ENCODE measurements around the gene INPPL1.

The INPPL1 gene

DNA sequence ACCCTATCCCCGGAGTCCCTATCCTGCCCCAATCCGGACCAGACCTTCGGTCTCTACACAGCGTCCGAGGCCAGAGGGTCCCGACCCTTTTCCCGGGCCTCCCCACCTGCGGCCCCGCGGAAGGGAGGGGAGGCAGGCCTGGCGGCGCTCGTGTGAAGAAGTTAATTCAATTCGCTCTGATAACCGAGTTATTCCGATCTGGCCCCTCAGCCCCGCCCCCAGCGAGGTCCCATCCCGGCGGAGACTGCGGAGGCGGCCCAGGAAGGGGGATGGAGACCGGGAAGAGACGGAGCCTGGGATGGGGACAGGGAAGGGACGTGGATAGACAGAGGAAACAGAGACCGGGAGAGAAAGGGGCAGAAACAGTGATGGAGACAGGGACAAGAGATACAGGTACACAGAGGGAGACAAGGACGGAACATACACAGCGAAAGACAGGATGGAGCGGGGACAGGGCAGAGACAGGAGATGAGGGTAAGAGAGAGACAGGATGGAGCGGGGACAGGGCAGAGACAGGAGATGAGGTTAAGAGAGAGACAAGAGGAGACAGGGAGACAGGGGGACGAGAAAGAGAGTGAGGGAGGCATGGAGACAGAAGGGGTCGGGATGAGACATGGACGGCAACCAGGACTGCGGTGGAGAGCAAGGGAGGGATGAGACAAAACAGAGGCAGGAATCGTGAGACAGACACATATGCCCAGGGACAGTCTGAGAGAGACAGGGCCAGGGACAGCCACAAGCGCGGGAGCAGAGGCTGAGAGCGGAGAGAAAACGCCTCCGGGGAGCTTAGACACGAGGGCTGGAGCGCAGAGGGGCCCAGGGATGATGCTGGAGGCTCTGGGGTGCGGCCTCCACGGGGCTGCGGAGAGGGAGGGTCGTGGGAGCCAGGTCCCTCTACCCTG is 20.0 kb downstream of the INPPL1 start:
- Histone ChIP-seq H3K4me1 (ENCODE audit: control insufficient read depth, insufficient read depth, low read length) (peaks cover under 1% of the 10 kb centered on the region), H3K27ac (ENCODE audit: low read depth, low read length) (no peak overlapping the region), H3K36me3 (ENCODE audit: control insufficient read depth, insufficient read depth, low read length) (no peaks in the 10 kb centered on the region), H3K4me3 (ENCODE audit: low read length) (no peak overlapping the region), H3K9ac (ENCODE audit: low read length) (no peak overlapping the region), H3K27me3 (ENCODE audit: control insufficient read depth, insufficient read depth, low read length) (peaks cover 42% of the 10 kb centered on the region)

GRCh38 chr11:72245263-72245816 is 20.8 kb downstream of the INPPL1 start:
- H3K36me3 ChIP-seq (ENCODE audit: control insufficient read depth, insufficient read depth, low read length) = no peaks in the 10 kb centered on the region
- no peak overlapping the region for H3K9ac ChIP-seq (ENCODE audit: low read length)
- H3K27ac ChIP-seq (ENCODE audit: low read depth, low read length) = no peak overlapping the region
- H3K4me1 ChIP-seq (ENCODE audit: control insufficient read depth, insufficient read depth, low read length) = no peaks in the 10 kb centered on the region
- H3K4me3 ChIP-seq (ENCODE audit: low read length) = no peak overlapping the region
- H3K27me3 ChIP-seq (ENCODE audit: control insufficient read depth, insufficient read depth, low read length) = peaks cover 42% of the 10 kb centered on the region

- no peaks in the 10 kb centered on the region for H3K4me1 ChIP-seq (ENCODE audit: control insufficient read depth, insufficient read depth, low read length)
- no peak overlapping the region for H3K4me3 ChIP-seq (ENCODE audit: low read length)
- H3K36me3 ChIP-seq (ENCODE audit: control insufficient read depth, insufficient read depth, low read length) = no peaks in the 10 kb centered on the region
- H3K27me3 ChIP-seq (ENCODE audit: control insufficient read depth, insufficient read depth, low read length) = peaks cover 28% of the 10 kb centered on the region
- H3K27ac ChIP-seq (ENCODE audit: low read depth, low read length) = no peak overlapping the region
- H3K9ac ChIP-seq (ENCODE audit: low read length) = no peak overlapping the region
Observed at GRCh38 chr11:72247584-72247983, 23.0 kb downstream of the INPPL1 start.

DNA sequence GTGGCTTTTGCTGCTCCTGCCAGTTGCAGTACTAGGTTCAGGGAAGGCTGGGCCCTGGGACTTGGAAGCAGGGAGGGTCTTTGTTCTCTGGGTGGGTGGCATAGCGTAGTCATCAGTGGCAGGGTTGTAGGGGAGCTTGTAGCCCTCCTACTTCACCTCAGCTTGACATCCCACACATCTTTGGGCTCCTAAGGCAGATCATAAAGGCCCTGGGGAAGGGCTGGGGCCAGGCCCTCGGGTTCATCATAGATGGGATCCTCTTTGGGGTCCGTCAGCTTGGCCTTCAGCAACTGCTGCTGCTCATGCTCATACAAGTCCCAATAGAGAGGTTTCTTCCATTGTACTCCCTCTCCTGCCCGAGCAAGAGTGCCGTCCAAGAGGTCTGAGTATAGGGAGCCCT is 25.4 kb downstream of the INPPL1 start:
- peaks cover 15% of the 10 kb centered on the region for H3K27me3 ChIP-seq (ENCODE audit: control insufficient read depth, insufficient read depth, low read length)
- H3K27ac ChIP-seq (ENCODE audit: low read depth, low read length) = no peak overlapping the region
- no peak overlapping the region for H3K9ac ChIP-seq (ENCODE audit: low read length)
- no peaks in the 10 kb centered on the region for H3K4me1 ChIP-seq (ENCODE audit: control insufficient read depth, insufficient read depth, low read length)
- no peak overlapping the region for H3K4me3 ChIP-seq (ENCODE audit: low read length)
- no peaks in the 10 kb centered on the region for H3K36me3 ChIP-seq (ENCODE audit: control insufficient read depth, insufficient read depth, low read length)

- Histone ChIP-seq H3K4me1 (ENCODE audit: control insufficient read depth, insufficient read depth, low read length) (no peaks in the 10 kb centered on the region), H3K27me3 (ENCODE audit: control insufficient read depth, insufficient read depth, low read length) (peaks cover 8% of the 10 kb centered on the region), H3K4me3 (ENCODE audit: low read length) (no peak overlapping the region), H3K27ac (ENCODE audit: low read depth, low read length) (no peak overlapping the region), H3K36me3 (ENCODE audit: control insufficient read depth, insufficient read depth, low read length) (no peaks in the 10 kb centered on the region), H3K9ac (ENCODE audit: low read length) (no peak overlapping the region)
Observed at GRCh38 chr11:72250661-72251464, 26.3 kb downstream of the INPPL1 start.

DNA sequence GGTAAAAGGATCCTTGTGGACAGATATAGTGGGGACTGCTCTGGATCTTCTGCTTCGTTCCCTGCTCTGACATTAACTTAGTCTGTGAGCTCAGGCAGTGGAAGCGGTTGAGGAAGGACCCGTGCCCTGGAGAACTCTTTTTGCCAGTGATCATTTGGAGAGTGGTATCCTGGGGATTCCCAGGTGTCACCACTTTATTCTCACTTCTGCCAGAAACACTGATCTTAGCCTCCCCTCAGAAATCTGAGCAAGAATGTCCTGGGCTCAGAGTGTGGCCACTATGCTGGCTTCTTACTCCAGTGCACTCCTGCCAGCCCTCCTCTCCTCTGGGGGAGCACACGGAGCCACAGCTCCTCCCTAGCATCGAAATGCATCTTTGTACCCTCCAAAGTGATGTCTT is 27.0 kb downstream of the INPPL1 start:
- Histone ChIP-seq H3K27ac (ENCODE audit: low read depth, low read length) (no peak overlapping the region), H3K9ac (ENCODE audit: low read length) (no peak overlapping the region), H3K27me3 (ENCODE audit: control insufficient read depth, insufficient read depth, low read length) (peaks cover 3% of the 10 kb centered on the region), H3K4me3 (ENCODE audit: low read length) (no peak overlapping the region), H3K4me1 (ENCODE audit: control insufficient read depth, insufficient read depth, low read length) (no peaks in the 10 kb centered on the region), H3K36me3 (ENCODE audit: control insufficient read depth, insufficient read depth, low read length) (no peaks in the 10 kb centered on the region)

DNA sequence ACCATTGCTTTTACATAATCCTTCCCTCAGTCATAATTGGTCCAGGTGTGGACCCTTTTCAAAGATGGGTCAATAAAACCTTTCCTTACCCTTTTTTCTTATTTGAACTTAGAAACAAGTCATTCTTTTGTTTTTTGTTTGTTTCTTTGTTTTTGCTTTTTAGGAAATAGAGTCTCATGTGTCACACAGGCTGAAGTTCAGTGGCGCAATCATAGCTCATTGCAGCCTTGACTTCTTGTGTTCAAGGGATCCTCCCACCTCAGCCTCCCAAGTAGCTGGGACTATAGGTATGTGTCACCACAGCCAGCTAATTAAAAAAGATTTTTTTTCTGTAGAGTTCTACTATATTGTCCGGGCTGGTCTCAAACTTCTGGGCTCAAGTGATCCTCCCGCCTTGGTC is 28.8 kb downstream of the INPPL1 start:
- Histone ChIP-seq H3K4me1 (ENCODE audit: control insufficient read depth, insufficient read depth, low read length) (no peaks in the 10 kb centered on the region), H3K9ac (ENCODE audit: low read length) (no peak overlapping the region), H3K4me3 (ENCODE audit: low read length) (no peak overlapping the region), H3K27me3 (ENCODE audit: control insufficient read depth, insufficient read depth, low read length) (no peaks in the 10 kb centered on the region), H3K27ac (ENCODE audit: low read depth, low read length) (no peak overlapping the region), H3K36me3 (ENCODE audit: control insufficient read depth, insufficient read depth, low read length) (no peaks in the 10 kb centered on the region)

DNA sequence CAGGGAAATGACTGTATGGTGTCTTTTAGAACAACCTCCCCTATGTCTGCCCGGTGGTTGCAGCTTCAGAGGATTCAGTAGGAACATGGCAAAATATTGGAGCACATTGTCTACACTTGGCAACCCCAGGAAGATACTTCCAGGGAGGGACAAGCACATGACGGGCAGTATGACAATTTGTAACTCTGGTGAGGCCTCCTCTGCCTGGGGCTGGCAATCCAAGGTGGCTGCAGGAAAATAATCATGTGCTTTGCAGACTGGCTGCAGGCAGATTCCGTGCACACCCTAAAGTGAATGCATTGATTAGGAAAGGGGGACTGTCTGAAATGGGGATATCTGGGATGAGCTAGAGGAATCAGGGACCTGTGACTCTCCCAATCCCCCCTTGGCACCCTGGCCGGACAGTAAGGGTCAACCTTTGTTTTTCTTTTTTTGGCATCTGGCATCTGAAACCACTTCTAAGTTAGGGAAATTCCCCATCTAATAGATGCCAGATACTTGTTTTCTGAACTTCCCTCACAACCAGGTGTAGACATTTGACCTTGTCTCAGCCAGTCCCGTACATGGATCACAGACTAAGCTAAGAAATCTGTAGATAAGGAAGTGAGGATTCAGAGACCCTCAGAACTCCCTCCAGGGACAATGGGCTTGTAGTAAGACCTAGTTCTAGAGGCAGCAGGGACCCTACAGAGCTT is 29.9 kb downstream of the INPPL1 start:
- Histone ChIP-seq H3K27ac (ENCODE audit: low read depth, low read length) (no peak overlapping the region), H3K4me1 (ENCODE audit: control insufficient read depth, insufficient read depth, low read length) (no peaks in the 10 kb centered on the region), H3K9ac (ENCODE audit: low read length) (no peak overlapping the region), H3K27me3 (ENCODE audit: control insufficient read depth, insufficient read depth, low read length) (no peaks in the 10 kb centered on the region), H3K4me3 (ENCODE audit: low read length) (no peak overlapping the region), H3K36me3 (ENCODE audit: control insufficient read depth, insufficient read depth, low read length) (no peaks in the 10 kb centered on the region)

DNA sequence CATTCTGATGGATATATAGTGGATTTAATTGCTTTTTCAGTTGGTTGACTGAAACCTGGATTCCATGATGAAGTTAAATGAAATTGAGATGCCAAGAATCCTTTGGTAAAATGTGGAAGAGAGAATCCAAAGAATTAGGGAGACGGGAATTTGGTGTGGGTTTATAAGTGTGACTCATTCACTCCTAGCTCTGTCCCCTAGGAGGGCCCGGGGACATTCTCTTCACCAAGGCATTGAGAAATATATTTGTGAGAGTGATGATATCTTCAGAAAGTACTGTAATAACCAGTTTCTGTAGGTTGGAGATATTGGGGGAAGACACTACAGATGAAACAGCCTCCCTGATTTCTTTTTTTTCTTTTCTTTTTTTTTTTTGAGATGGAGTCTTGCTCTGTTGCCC is 33.0 kb downstream of the INPPL1 start:
- Histone ChIP-seq H3K9ac (ENCODE audit: low read length) (no peak overlapping the region), H3K4me1 (ENCODE audit: control insufficient read depth, insufficient read depth, low read length) (no peaks in the 10 kb centered on the region), H3K27me3 (ENCODE audit: control insufficient read depth, insufficient read depth, low read length) (no peaks in the 10 kb centered on the region), H3K36me3 (ENCODE audit: control insufficient read depth, insufficient read depth, low read length) (no peaks in the 10 kb centered on the region), H3K4me3 (ENCODE audit: low read length) (no peak overlapping the region), H3K27ac (ENCODE audit: low read depth, low read length) (no peak overlapping the region)

DNA sequence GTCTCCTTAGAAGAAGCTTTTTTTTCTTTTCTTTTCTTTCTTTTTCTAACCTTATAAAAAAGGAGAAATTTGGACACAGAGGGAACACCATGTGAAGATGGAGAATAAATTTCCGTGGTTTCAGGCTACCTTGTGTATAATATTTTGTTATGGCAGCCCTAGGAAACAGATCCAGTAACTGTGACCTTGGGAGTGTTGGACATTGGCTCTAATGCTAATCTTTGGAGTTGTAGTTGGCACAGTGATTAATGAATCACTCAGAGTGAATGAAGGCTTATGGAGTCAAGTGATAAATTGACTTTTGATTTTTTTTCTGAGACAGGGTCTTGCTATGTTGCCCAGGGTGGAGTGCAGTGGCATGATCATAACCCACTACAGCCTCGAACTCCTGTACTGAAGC is 34.9 kb downstream of the INPPL1 start:
- H3K27me3 ChIP-seq (ENCODE audit: control insufficient read depth, insufficient read depth, low read length) = no peaks in the 10 kb centered on the region
- H3K27ac ChIP-seq (ENCODE audit: low read depth, low read length) = no peak overlapping the region
- H3K4me1 ChIP-seq (ENCODE audit: control insufficient read depth, insufficient read depth, low read length) = no peaks in the 10 kb centered on the region
- H3K36me3 ChIP-seq (ENCODE audit: control insufficient read depth, insufficient read depth, low read length) = no peaks in the 10 kb centered on the region
- no peak overlapping the region for H3K9ac ChIP-seq (ENCODE audit: low read length)
- H3K4me3 ChIP-seq (ENCODE audit: low read length) = no peak overlapping the region

- Histone ChIP-seq H3K36me3 (ENCODE audit: control insufficient read depth, insufficient read depth, low read length) (no peaks in the 10 kb centered on the region), H3K27ac (ENCODE audit: low read depth, low read length) (no peak overlapping the region), H3K4me1 (ENCODE audit: control insufficient read depth, insufficient read depth, low read length) (no peaks in the 10 kb centered on the region), H3K4me3 (ENCODE audit: low read length) (no peak overlapping the region), H3K9ac (ENCODE audit: low read length) (no peak overlapping the region), H3K27me3 (ENCODE audit: control insufficient read depth, insufficient read depth, low read length) (no peaks in the 10 kb centered on the region)
Observed at GRCh38 chr11:72260574-72260973, 36.0 kb downstream of the INPPL1 start.

- H3K27ac ChIP-seq (ENCODE audit: low read depth, low read length) = no peak overlapping the region
- H3K4me3 ChIP-seq (ENCODE audit: low read length) = no peak overlapping the region
- no peaks in the 10 kb centered on the region for H3K27me3 ChIP-seq (ENCODE audit: control insufficient read depth, insufficient read depth, low read length)
- H3K36me3 ChIP-seq (ENCODE audit: control insufficient read depth, insufficient read depth, low read length) = no peaks in the 10 kb centered on the region
- H3K9ac ChIP-seq (ENCODE audit: low read length) = no peak overlapping the region
- no peaks in the 10 kb centered on the region for H3K4me1 ChIP-seq (ENCODE audit: control insufficient read depth, insufficient read depth, low read length)
Observed at GRCh38 chr11:72263361-72263760, 38.8 kb downstream of the INPPL1 start.
